Mammary epithelial cell (primary cell): ENCODE data around the gene SLC25A26.

Experiments
- EZH2 ChIP-seq: IDR thresholded peaks from 2 replicates; pipeline ENCODE4 v1.6.1; 2012; ENCODE audit warnings: low read length, inconsistent platforms, borderline replicate concordance
- TF ChIP-seq, protein P1 (sequence below), 2 donors: IDR thresholded peaks in 1 of 2; conservative IDR thresholded peaks in 1 of 2; 2 replicates each; pipeline ENCODE4 v1.5.1; 2011 to 2012; ENCODE audit warnings: inconsistent platforms in 2 of 2, low read length in 2 of 2, mild to moderate bottlenecking in 2 of 2, control low read depth in 1 of 2, low read depth in 1 of 2; ENCODE audit not compliant: insufficient read depth in 1 of 2; ENCODE audit errors: extremely low read depth in 1 of 2

DNA sequence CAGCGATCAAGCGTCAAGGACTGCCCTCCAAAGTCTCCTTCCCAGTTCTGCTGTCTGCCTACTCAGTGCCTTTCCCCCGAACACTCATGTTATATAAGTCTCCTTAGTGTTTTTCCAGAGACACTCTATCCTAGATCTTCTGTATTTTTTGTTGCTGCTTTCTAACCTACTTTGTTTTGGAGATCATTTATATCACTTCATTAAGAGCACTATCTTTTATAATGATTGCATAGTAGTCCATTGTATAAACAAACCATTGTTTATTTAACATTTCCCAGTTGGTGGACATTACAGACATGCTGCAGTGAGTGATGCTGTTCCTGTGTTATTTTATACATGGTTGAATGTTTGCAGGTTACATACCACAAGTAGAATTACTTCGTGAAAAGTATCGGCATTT is 47.1 kb downstream of the SLC25A26 start:
- TF ChIP-seq, protein P1, sequence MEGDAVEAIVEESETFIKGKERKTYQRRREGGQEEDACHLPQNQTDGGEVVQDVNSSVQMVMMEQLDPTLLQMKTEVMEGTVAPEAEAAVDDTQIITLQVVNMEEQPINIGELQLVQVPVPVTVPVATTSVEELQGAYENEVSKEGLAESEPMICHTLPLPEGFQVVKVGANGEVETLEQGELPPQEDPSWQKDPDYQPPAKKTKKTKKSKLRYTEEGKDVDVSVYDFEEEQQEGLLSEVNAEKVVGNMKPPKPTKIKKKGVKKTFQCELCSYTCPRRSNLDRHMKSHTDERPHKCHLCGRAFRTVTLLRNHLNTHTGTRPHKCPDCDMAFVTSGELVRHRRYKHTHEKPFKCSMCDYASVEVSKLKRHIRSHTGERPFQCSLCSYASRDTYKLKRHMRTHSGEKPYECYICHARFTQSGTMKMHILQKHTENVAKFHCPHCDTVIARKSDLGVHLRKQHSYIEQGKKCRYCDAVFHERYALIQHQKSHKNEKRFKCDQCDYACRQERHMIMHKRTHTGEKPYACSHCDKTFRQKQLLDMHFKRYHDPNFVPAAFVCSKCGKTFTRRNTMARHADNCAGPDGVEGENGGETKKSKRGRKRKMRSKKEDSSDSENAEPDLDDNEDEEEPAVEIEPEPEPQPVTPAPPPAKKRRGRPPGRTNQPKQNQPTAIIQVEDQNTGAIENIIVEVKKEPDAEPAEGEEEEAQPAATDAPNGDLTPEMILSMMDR (conservative IDR thresholded peaks at IDR 0.05 in 1 of 2, IDR thresholded peaks at IDR 0.05 in 1 of 2; ENCODE audit: extremely low read depth in 1 of 2, insufficient read depth in 1 of 2, low read depth in 1 of 2, low read length in 2 of 2): no peak
- TF ChIP-seq EZH2: no peak
